ENCODE results near the gene EML6. TPM values are rescaled to one million over a fixed set of nuclear protein-coding genes. Genes with fewer than 3 reads are reported as not detected.

The EML6 gene
- total RNA-seq, 4 donors from 2014 or later = 2.7 to 42.5 (median 11.9) TPM

- in situ Hi-C loops (cut with MboI; ENCODE audit: low sequenced_read_pairs in 4 of 4) (no loop called here), intact Hi-C loops (cut with DNase I; ENCODE audit: low total_unique reads) (loop anchor here (2.0 to 5.0 kb wide), 2 partner anchors 23 to 77 kb away; no protein-coding TSS in a partner anchor)
- no peak for TF ChIP-seq POLR2A (IDR thresholded peaks at IDR 0.05)
- TF ChIP-seq, protein P1, sequence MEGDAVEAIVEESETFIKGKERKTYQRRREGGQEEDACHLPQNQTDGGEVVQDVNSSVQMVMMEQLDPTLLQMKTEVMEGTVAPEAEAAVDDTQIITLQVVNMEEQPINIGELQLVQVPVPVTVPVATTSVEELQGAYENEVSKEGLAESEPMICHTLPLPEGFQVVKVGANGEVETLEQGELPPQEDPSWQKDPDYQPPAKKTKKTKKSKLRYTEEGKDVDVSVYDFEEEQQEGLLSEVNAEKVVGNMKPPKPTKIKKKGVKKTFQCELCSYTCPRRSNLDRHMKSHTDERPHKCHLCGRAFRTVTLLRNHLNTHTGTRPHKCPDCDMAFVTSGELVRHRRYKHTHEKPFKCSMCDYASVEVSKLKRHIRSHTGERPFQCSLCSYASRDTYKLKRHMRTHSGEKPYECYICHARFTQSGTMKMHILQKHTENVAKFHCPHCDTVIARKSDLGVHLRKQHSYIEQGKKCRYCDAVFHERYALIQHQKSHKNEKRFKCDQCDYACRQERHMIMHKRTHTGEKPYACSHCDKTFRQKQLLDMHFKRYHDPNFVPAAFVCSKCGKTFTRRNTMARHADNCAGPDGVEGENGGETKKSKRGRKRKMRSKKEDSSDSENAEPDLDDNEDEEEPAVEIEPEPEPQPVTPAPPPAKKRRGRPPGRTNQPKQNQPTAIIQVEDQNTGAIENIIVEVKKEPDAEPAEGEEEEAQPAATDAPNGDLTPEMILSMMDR (IDR thresholded peaks at IDR 0.05 in 4 of 5, conservative IDR thresholded peaks at IDR 0.05 in 1 of 5) = no peak
- Histone ChIP-seq H3K4me1 (peaks cover 93 to 100% of the 10 kb centered on the region in 2 donors), H3K27me3 (no peaks in the 10 kb centered on the region), H3K27ac (peak overlapping the region; percentile 89 to 93 (median 91)), H3K36me3 (no peaks in the 10 kb centered on the region), H3K9me3 (no peaks in the 10 kb centered on the region), H3K4me3 (no peak overlapping the region)
- peak in 1 of 2 donors; percentile 13 for ATAC-seq
- DNase-seq = peak in 1 of 2 donors; percentile 61
Measured at GRCh38 chr2:54969940-54970338, 246.5 kb downstream of the EML6 start.

- Histone ChIP-seq H3K9me3 (no peaks in the 10 kb centered on the region), H3K4me3 (peak overlapping the region in 3 of 4 donors; percentile 3 to 27 (median 22)), H3K27me3 (no peaks in the 10 kb centered on the region), H3K4me1 (peaks cover 95 to 100% of the 10 kb centered on the region in 2 donors), H3K36me3 (no peaks in the 10 kb centered on the region), H3K27ac (peak overlapping the region; percentile 89 to 94 (median 91))
- no peak for TF ChIP-seq POLR2A (IDR thresholded peaks at IDR 0.05)
- TF ChIP-seq, protein P1 (IDR thresholded peaks at IDR 0.05 in 4 of 5, conservative IDR thresholded peaks at IDR 0.05 in 1 of 5) = no peak
- DNase-seq (no peak), ATAC-seq (peak in 1 of 2 donors; percentile 32)
- intact Hi-C loops (cut with DNase I; ENCODE audit: low total_unique reads) = loop anchor here (2.0 kb wide), 1 partner anchor 70 kb away; no protein-coding TSS in a partner anchor
- in situ Hi-C loops (cut with MboI; ENCODE audit: low sequenced_read_pairs in 4 of 4) = loop anchor here in 1 of 4 donors (25.0 kb wide), 1 partner anchor 863 kb away; the partner anchor contains the start of gene ACYP2
Measured at GRCh38 chr2:54975175-54975574, 251.7 kb downstream of the EML6 start.

DNA sequence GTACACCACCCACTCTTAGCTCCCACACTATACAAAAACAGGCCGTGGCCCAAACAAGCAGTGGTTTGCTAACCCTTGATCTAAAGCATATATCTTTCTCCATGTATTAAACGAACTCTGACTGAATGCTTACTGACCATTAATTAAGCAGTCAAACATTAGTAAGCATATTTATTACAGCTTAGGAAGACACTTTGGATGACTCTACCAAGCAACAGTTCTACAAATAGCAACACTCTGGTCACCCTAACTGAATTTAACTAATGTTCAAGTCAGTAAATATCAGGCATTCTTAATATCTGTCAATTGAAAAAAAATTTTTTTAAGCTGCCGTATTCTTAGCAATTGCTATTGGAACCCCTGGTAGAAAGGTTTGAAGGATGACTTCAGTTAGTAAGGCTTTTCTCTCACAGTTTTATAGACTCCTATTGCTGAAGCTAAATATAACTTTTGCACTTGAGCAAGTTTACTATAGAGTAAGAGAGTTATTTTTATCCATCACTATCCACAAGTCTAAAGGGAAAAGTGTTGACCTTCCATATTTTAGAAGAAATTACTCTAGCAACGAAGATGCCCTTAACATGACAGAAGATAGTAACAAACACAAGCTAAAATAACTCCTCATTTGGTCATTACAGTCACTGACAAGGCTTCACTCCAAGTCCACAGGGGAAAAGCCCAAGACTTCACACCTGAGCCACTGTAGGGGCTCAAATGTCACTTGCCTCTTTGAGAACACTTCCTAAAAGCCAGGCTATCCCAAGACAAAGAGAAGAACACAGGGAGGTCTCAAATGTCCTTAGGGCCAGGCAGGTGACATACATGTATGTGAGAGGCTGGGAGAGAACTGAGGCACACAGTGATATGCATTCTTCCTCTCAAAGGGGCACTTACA lies 252.4 kb downstream of the EML6 start:
- intact Hi-C loops (cut with DNase I; ENCODE audit: low total_unique reads) = loop anchor here (2.0 kb wide), 2 partner anchors 31 to 71 kb away; no protein-coding TSS in a partner anchor
- ATAC-seq = peak; percentile 77
- DNase-seq = peak; percentile 61 to 62
- in situ Hi-C loops (cut with MboI; ENCODE audit: low sequenced_read_pairs in 4 of 4) = loop anchor here in 1 of 4 donors (25.0 kb wide), 1 partner anchor 864 kb away; the partner anchor contains the start of gene ACYP2
- no peaks in the 10 kb centered on the region for H3K9me3 ChIP-seq
- no peaks in the 10 kb centered on the region for H3K27me3 ChIP-seq
- no peaks in the 10 kb centered on the region for H3K36me3 ChIP-seq
- peak overlapping the region; percentile 89 to 94 (median 91) for H3K27ac ChIP-seq
- TF ChIP-seq POLR2A (IDR thresholded peaks at IDR 0.05) = peak in 1 of 2 donors; percentile 31
- TF ChIP-seq, protein P1 (IDR thresholded peaks at IDR 0.05 in 4 of 5, conservative IDR thresholded peaks at IDR 0.05 in 1 of 5) = no peak
- H3K4me1 ChIP-seq = peaks cover 96 to 100% of the 10 kb centered on the region in 2 donors
- H3K4me3 ChIP-seq = peak overlapping the region in 3 of 4 donors; percentile 3 to 27 (median 22)

DNA sequence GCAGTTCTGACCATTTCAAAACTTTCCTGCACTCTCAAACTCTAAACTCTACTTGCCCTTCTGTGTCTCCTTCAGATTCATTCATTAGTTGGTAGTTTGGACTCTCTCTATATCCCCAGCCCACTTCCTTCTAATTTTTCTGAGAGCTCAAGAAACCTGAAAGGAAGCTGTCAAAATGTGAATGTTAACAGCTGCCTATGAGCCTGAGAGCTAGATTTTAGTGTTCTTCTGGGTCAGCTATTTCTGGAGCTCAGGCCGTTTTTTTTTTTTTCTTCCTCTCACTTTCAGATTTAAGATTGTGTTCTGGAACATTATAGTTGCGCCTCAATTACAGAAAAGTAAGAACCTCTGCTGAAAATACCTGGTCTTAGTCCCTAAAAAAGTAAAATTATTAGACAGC lies 253.7 kb downstream of the EML6 start:
- H3K36me3 ChIP-seq = no peaks in the 10 kb centered on the region
- TF ChIP-seq POLR2A (IDR thresholded peaks at IDR 0.05) = no peak
- TF ChIP-seq, protein P1 (IDR thresholded peaks at IDR 0.05 in 4 of 5, conservative IDR thresholded peaks at IDR 0.05 in 1 of 5) = no peak
- H3K4me1 ChIP-seq = peaks cover 85 to 98% of the 10 kb centered on the region in 2 donors
- in situ Hi-C loops (cut with MboI; ENCODE audit: low sequenced_read_pairs in 4 of 4) = loop anchor here in 1 of 4 donors (25.0 kb wide), 1 partner anchor 865 kb away; the partner anchor contains the start of gene ACYP2
- H3K27me3 ChIP-seq = no peaks in the 10 kb centered on the region
- ATAC-seq (no peak), DNase-seq (no peak)
- intact Hi-C loops (cut with DNase I; ENCODE audit: low total_unique reads) = loop anchor here (2.0 kb wide), 1 partner anchor 32 kb away; no protein-coding TSS in a partner anchor
- H3K27ac ChIP-seq = peak overlapping the region; percentile 89 to 94 (median 91)
- H3K4me3 ChIP-seq = peak overlapping the region; percentile 3 to 36 (median 21)
- no peaks in the 10 kb centered on the region for H3K9me3 ChIP-seq

All from gastrocnemius medialis (tissue), 4 donors.